Sigmoid colon (tissue), 7 donors: ENCODE data around the gene KRT10. TPM values are rescaled to one million over a fixed set of nuclear protein-coding genes. Genes with fewer than 3 reads are reported as not detected.
"Not testable (repeated sequence)": the region's sequence is repeated elsewhere in the genome, so short reads cannot be mapped to it uniquely, and the experiment has no call there.

ENCODE experiments used
- DNase-seq: peaks from one replicate; pipeline ENCODE4 v3.0.0-alpha.2; 2019
- H3K27ac ChIP-seq, 4 donors: fragments of 200-600 bp; sonication (generic); one replicate each; pipeline ENCODE4 v1.5.1; 2016 to 2019; ENCODE audit warnings: mild to moderate bottlenecking in 1 of 4
- H3K27me3 ChIP-seq, 3 donors: fragments of 200-600 bp; sonication (generic); one replicate each; pipeline ENCODE4 v1.5.1; 2019; ENCODE audit warnings: mild to moderate bottlenecking in 1 of 3
- H3K36me3 ChIP-seq, 4 donors: fragments of 200-600 bp; sonication (generic); one replicate each; pipeline ENCODE4 v1.5.1; 2016 to 2019
- H3K4me1 ChIP-seq, 4 donors: fragments of 200-600 bp; sonication (generic); one replicate each; pipeline ENCODE4 v1.5.1; 2017 to 2019
- H3K4me3 ChIP-seq, 4 donors: fragments of 200-600 bp; sonication (generic); one replicate each; pipeline ENCODE4 v1.5.1; 2017 to 2019; ENCODE audit warnings: mild to moderate bottlenecking in 2 of 4, moderate library complexity in 1 of 4
- H3K9me3 ChIP-seq, 4 donors: fragments of 200-600 bp in 3 of 4; sonication (generic) in 3 of 4; one replicate each; pipeline versions ENCODE4 v1.5.1 to v1.6.1; 2013 to 2019
- EP300 ChIP-seq, 4 donors: sonication (generic); formaldehyde crosslinking; IDR thresholded peaks; one replicate each; pipeline ENCODE4 v1.6.1; 2017; ENCODE audit warnings: antibody characterized with exemption in 4 of 4
- POLR2A ChIP-seq, 2 donors: fragments of 450-650 bp; IDR thresholded peaks; one replicate each; pipeline ENCODE4 v1.6.1; 2016; ENCODE audit warnings: antibody characterized with exemption in 2 of 2, mild to moderate bottlenecking in 2 of 2, moderate library complexity in 2 of 2
- POLR2AphosphoS5 ChIP-seq, 4 donors: sonication (generic); formaldehyde crosslinking; IDR thresholded peaks; one replicate each; pipeline ENCODE4 v1.6.1; 2017; ENCODE audit warnings: antibody characterized with exemption in 4 of 4
- WGBS, 2 donors: extraction: QIAGEN DNeasy Blood & Tissue Kit; methylation state at CpG; one replicate each; pipeline ENCODE4 v1.1.7; 2013; 5-methylcytosine and 5-hydroxymethylcytosine counted together
- intact Hi-C: fragments of 100-400 bp; cut with DNase I; formaldehyde crosslinking; loops from one replicate; pipeline ENCODE4 v1.15.1; 2023
- polyA plus RNA-seq, 3 donors: library from polyadenylated mRNA; stranded (reverse); fragments of 200-250 nt; gene quantifications; one replicate each; pipeline ENCODE4 v1.2.3, GENCODE V29; 2013
- total RNA-seq, 4 donors: library from RNA; depleted of rRNA; stranded (reverse); fragments of >200 nt; gene quantifications; one replicate each; pipeline ENCODE4 v1.1.0, GENCODE V29; 2016
- TF ChIP-seq, protein P1 (sequence below), 4 experiments: fragments of 450-650 bp in 3 of 4; fragments of 200-600 bp in 1 of 4; IDR thresholded peaks; one replicate each; pipeline ENCODE4 v1.5.1; 2016 to 2019; ENCODE audit warnings: antibody characterized with exemption in 4 of 4, mild to moderate bottlenecking in 3 of 4, moderate library complexity in 2 of 4
- donor health status: healthy with polysubstance abuse.
- donor health status: Bipolar disorder and iron deficiency.
- donor health status: healthy.

Gene KRT10
- total and polyA plus RNA-seq, 7 donors: 0.83 to 42.0 (median 14.6) TPM

DNA sequence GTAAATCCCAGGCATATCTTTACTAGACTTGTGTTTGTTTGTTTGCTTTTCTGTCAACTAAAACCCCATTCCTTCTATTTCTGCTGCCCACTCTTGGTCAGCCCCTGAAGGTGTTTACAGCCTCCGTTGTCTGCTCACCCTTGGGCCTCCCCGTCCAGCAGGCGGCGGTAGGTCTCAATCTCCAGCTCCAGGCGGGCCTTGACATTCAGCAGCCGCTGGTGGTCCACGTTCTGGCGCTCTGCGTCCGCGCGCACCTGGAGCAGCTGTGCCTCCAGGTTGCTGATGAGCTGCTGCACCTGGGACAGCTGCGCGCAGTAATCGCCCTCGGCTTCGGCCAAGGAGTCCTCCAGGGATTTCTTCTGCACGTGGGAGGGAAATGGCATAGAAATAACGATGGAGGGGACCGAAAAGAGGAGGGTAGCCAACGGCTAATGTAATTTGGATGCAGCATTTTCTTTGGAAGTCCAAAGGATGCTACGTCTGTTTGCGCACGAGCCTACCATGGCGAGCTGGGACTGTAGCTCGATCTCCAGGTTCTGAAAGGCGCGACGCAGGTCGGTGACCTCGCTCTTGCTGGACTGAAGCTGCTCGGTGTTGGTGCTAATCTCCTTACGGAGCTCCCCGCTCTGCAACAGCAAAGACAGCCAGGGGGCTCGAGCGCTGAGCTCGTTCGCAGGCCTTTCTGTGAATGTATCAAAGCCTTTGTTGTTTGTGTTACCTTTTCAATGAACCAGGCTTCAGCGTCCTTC, 40.7 kb upstream of the KRT10 start:
- TF ChIP-seq, protein P1, sequence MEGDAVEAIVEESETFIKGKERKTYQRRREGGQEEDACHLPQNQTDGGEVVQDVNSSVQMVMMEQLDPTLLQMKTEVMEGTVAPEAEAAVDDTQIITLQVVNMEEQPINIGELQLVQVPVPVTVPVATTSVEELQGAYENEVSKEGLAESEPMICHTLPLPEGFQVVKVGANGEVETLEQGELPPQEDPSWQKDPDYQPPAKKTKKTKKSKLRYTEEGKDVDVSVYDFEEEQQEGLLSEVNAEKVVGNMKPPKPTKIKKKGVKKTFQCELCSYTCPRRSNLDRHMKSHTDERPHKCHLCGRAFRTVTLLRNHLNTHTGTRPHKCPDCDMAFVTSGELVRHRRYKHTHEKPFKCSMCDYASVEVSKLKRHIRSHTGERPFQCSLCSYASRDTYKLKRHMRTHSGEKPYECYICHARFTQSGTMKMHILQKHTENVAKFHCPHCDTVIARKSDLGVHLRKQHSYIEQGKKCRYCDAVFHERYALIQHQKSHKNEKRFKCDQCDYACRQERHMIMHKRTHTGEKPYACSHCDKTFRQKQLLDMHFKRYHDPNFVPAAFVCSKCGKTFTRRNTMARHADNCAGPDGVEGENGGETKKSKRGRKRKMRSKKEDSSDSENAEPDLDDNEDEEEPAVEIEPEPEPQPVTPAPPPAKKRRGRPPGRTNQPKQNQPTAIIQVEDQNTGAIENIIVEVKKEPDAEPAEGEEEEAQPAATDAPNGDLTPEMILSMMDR (IDR thresholded peaks at IDR 0.05): no peak
- no peak for TF ChIP-seq POLR2AphosphoS5 (IDR thresholded peaks at IDR 0.05)
- TF ChIP-seq POLR2A (IDR thresholded peaks at IDR 0.05): no peak
- TF ChIP-seq EP300 (IDR thresholded peaks at IDR 0.05): no peak
- no peaks in the 10 kb centered on the region for H3K27me3 ChIP-seq
- H3K4me1 ChIP-seq: no peaks in the 10 kb centered on the region
- intact Hi-C loops: no loop called here
- H3K4me3 ChIP-seq: no peak overlapping the region
- no peaks in the 10 kb centered on the region for H3K36me3 ChIP-seq
- no peak for DNase-seq
- 68 to 87% methylated on average over 39 of the region's 39 CpGs for WGBS, 2 donors
- H3K9me3 ChIP-seq: no peaks in the 10 kb centered on the region
- H3K27ac ChIP-seq: no peak overlapping the region

- intact Hi-C loops: no loop called here
- WGBS, 2 donors: 35 to 79% methylated on average over 2 of the region's 2 CpGs
These were observed 37.1 kb upstream of the KRT10 start for GRCh38 chr17:40859536-40859935.

GRCh38 chr17:40858667-40859066, 36.3 kb upstream of the KRT10 start:
- H3K36me3 ChIP-seq, H3K4me3 ChIP-seq, H3K27me3 ChIP-seq, intact Hi-C loops, H3K4me1 ChIP-seq, H3K9me3 ChIP-seq, H3K27ac ChIP-seq, DNase-seq: not testable (repeated sequence)
- WGBS, 2 donors: 86 to 96% methylated on average over 2 of the region's 2 CpGs

More at GRCh38 chr17:40859536-40859935, 37.1 kb upstream of the KRT10 start:
- Histone ChIP-seq H3K4me1 (no peaks in the 10 kb centered on the region), H3K36me3 (no peaks in the 10 kb centered on the region), H3K27me3 (no peaks in the 10 kb centered on the region), H3K4me3 (no peak overlapping the region), H3K27ac (no peak overlapping the region), H3K9me3 (no peaks in the 10 kb centered on the region)
- DNase-seq: no peak
- no peak for TF ChIP-seq POLR2AphosphoS5 (IDR thresholded peaks at IDR 0.05)
- TF ChIP-seq, protein P1 (IDR thresholded peaks at IDR 0.05): no peak
- no peak for TF ChIP-seq EP300 (IDR thresholded peaks at IDR 0.05)
- no peak for TF ChIP-seq POLR2A (IDR thresholded peaks at IDR 0.05)

DNA sequence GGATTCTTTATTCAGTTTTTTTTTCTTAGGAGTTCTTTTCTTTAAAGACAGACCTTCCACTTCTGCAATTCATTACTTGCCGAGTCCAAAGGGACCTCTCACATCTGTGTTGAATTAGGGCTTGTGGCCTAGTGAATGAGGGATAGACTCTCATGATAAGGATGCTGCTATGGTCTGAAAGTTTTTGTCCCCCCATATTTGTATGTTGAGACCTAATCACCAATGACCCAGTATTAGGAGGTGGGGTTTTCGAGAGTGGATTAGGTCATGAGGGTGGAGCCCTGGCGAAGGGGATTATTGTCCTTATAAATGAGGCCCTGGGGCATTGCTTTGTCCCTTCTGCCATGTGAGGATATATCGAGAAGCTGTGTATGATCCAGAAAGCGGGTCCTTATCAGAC, 35.1 kb upstream of the KRT10 start:
- intact Hi-C loops: no loop called here
- H3K27ac ChIP-seq: no peak overlapping the region
- DNase-seq: no peak

GRCh38 chr17:40854175-40854814, 31.9 kb upstream of the KRT10 start:
- intact Hi-C loops: no loop called here
- TF ChIP-seq POLR2A (IDR thresholded peaks at IDR 0.05) (no peak), POLR2AphosphoS5 (IDR thresholded peaks at IDR 0.05) (peak in 1 of 4 donors; percentile 34)
- Histone ChIP-seq H3K4me3 (no peak overlapping the region), H3K4me1 (no peaks in the 10 kb centered on the region), H3K27me3 (no peaks in the 10 kb centered on the region), H3K9me3 (no peaks in the 10 kb centered on the region), H3K27ac (no peak overlapping the region), H3K36me3 (no peaks in the 10 kb centered on the region)
- WGBS, 2 donors: 53 to 73% methylated on average over 6 of the region's 6 CpGs
- no peak for DNase-seq

More for the DNA sequence above, 35.1 kb upstream of the KRT10 start:
- Histone ChIP-seq H3K4me3 (no peak overlapping the region), H3K9me3 (no peaks in the 10 kb centered on the region), H3K4me1 (no peaks in the 10 kb centered on the region), H3K27me3 (no peaks in the 10 kb centered on the region), H3K36me3 (no peaks in the 10 kb centered on the region)
- TF ChIP-seq, protein P1 (IDR thresholded peaks at IDR 0.05): no peak
- TF ChIP-seq POLR2A (IDR thresholded peaks at IDR 0.05): no peak
- no peak for TF ChIP-seq POLR2AphosphoS5 (IDR thresholded peaks at IDR 0.05)
- TF ChIP-seq EP300 (IDR thresholded peaks at IDR 0.05): no peak
- WGBS, 2 donors: 83 to 84% methylated on average over 5 of the region's 5 CpGs
